ENCODE measurements around the gene CBLC.
"Not testable (repeated sequence)": the region's sequence is repeated elsewhere in the genome, so short reads cannot be mapped to it uniquely, and the experiment has no call there.

The CBLC gene

GRCh38 chr19:44765033-44765948 is 12.4 kb upstream of the CBLC start:
- DNase-seq (ENCODE audit: low read depth): no peak

DNA sequence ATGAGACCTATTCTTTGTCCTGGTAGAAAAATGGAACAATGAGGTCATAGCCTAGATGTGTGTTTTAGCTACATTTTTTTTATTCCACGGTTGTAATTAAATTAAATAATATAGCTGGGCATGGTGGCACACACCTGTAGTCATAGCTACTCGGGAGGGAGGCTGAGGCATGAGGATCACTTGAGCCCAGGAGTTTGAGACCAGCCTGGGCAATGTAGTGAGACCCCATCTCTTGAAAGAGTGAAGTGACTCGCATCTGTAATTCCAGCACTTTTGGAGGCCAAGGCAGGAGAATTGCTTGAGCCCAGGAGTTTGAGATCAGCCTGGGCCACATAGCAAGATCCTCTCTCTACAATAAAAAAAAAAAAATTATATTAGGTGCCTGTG is 11.7 kb upstream of the CBLC start:
- no peak for DNase-seq (ENCODE audit: low read depth)

DNA sequence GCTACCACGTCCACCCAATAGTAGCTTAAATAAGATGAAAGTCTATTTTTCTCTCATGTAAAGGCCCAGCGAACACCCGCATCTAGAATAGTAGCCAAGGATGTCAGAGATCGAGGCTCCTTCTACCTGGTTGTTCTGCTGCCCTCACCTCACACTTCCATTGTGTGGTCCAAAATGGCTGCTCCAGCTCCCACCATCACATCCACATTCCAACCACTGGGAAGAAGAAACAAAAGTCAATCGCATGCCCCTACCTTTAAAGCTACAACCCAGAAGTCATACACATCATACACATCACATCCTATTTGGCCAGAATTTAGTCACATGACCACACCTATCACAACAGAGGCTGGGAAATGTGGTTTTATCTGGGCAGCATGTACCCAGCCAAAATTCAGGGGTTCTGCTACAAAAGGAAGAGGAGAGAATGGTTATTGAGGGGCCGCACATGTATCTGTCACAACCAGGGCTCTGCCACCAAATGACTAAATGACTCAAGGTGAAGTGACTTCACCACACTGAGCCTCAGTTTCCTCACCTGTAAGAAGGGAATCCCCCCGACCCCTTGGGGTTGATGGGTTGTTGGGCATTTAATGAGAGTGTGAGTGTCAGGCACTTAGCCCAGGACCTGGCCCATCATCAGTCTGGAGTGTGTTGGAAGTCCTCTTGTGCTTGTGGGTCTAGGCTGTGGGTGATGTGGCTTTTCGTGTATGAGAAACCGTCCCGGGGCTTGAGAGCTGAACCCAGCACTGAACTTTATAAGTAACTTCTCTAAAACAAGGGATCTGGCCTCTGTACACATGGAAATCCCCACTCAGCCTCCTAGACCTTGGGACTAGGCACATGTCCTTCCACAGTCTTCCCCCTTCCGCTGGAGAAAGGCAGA is 10.2 kb upstream of the CBLC start:
- DNase-seq (ENCODE audit: low read depth): no peak

- DNase-seq (ENCODE audit: low read depth): peak; percentile 90
These were observed 7.0 kb upstream of the CBLC start for GRCh38 chr19:44770550-44771257.

DNA sequence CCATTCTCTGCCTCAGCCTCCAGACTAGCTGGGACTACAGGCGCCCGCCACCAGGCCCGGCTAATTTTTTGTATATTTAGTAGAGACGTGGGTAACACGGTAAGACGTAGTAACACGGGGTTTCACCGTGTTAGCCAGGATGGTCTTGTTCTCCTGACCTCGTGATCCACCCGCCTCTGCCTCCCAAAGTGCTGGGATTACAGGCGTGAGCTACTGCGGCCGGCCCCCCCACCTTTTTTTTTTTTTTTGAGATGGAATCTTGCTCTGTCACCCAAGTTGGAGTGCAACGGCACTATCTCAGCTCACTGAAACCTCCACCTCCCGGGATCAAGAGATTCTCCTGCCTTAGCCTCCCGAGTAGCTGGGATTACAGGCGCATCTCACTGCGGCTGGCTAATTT is 5.5 kb upstream of the CBLC start:
- DNase-seq (ENCODE audit: low read depth): not testable (repeated sequence)

GRCh38 chr19:44772959-44773358 is 4.7 kb upstream of the CBLC start:
- DNase-seq (ENCODE audit: low read depth): no peak

DNA sequence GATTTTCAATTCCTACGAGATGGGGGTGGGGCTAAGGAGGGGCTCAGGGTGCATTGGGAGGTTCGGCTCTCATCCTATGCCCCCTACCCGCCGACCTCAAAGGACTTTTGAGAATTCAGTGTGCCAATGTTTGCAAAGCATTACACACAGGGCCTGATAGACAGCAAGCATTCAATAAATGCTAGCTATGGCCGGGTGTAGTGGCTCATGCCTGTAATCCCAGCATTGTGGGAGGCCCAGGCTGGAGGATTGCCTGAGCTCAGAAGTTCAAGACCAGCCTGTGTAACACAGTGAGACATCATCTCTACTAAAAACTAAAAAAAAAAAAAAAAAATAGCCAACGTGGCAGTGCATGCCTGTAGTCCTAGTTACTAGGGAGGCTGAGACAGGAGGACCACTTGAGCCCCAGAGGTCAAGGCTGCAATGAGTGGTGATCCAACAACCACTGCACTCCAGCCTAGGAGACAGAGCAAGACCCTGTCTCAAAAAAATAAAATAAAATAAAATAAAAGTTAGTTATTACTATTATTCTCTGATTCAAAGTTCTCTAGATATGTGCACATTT is 1.9 kb upstream of the CBLC start:
- DNase-seq (ENCODE audit: low read depth): no peak

DNA sequence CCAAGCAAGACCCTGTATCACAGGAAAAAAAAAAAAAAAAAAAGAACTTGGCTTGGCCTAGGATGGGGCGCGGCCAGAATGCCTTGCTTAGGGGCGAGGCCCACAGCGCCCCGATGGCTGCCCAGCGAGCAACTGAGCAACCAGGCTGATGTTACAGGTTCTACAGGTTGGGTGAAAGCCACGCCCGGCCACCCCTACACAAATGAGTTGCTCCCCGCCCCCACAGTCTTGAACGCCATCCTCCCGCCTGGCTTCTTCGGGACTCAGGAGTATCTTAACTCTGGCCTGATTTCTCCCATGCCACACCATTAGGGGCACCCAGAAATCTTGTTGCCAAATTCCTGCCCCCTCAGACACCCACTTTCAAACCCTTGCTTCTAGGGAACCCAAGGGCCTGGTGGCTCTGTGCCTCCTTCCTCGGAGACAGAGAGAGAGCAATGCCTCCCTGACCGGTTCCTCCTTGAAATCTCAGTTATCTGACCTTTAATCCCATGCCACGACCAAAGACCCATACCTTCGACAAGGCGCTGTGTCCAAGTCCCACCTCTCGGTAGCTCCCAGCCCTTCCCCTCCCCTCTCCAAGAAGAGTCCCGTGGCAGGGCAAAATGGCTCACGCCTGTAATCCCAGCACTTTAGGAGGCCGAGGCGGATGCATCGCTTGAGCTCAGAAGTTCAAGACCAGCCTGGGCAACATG is 1.1 kb upstream of the CBLC start:
- DNase-seq (ENCODE audit: low read depth): no peak

- DNase-seq (ENCODE audit: low read depth): no peak
These were observed 1.5 kb downstream of the CBLC start for GRCh38 chr19:44779150-44779549.

GRCh38 chr19:44781694-44782093 is 4.0 kb downstream of the CBLC start:
- DNase-seq (ENCODE audit: low read depth): not testable (repeated sequence)

- no peak for DNase-seq (ENCODE audit: low read depth)
These were observed 5.0 kb downstream of the CBLC start for GRCh38 chr19:44782729-44783128.

DNA sequence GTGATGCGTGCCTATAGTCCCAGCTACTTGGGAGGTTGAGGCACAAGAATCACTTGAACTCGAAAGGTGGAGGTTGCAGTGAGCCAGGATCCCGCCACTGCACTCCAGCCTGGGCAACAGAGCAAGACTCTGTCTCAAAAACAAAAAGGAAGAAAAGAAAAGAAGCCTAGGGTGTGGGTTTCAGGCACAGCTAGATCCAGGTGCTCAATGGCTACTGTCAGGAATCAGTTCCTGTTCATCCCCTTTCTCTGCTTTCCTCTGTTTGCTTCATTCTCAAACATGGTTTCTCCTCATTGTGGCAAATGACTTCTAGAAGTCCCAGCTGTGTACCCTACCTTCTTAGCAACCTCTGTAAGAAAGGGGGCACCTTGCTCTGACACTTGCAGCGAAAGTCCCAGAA is 5.9 kb downstream of the CBLC start:
- no peak for DNase-seq (ENCODE audit: low read depth)

DNA sequence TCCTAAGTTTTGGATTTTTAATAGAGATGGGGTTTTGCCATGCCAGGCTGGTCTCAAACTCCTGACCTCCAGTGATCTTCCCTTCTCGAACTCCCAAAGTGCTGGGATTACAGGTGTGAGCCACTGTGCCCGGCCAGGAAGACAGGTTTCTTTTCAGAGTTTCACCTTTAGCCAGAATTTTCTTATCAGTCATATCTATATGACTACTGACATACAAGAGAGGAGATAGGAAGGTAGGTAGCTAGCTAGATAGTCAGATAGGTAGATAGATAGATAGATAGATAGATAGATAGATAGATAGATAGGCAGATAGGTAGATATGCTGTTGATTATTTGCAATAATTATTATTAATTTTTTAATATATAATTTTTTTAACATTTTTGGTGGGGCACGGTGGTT is 7.6 kb downstream of the CBLC start:
- no peak for DNase-seq (ENCODE audit: low read depth)

DNA sequence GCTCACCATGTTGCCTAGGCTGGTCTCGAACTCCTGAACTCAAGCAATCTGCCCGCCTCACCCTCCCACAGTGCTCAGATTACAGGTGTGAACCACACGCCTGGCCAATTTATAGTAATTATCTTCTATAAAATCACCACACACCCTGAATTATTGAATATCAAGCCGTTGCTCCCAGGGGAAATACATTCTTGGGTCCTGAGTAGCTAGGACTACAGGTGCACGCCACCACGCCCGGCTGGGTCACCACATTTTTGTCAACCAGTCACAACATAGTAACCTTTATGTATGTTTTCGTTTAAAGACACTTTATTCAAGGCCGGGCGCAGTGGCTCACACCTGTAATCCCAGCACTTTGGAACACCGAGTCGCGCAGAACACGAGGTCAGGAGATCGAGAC is 8.3 kb downstream of the CBLC start:
- no peak for DNase-seq (ENCODE audit: low read depth)

GRCh38 chr19:44788971-44789370 is 11.3 kb downstream of the CBLC start:
- DNase-seq (ENCODE audit: low read depth): no peak

DNA sequence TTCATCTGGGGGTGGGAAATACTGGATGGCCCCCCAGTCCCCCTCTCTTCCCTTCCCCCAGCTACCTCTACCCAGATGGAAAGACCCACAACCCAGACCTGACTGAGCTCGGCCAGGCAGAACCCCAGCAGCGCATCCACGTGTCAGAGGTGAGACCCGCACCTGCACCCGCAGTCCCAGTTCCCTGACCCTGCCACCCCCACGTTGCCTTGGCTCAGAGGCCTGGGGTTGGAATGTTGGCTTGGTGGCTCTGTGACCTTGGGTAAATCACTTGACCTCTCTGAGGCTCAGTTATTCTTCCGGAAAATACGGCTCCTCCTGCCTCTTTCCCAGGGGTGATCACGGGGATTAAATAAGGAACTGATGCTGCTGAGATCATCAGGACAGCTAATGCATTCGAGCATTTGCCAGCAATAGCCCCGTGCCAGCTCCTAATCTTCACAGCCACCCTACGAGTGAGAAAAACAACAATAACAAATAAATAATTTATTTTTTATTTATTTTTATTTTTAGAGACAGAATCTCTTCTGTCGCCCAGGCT is 12.3 kb downstream of the CBLC start:
- DNase-seq (ENCODE audit: low read depth): no peak

DNA sequence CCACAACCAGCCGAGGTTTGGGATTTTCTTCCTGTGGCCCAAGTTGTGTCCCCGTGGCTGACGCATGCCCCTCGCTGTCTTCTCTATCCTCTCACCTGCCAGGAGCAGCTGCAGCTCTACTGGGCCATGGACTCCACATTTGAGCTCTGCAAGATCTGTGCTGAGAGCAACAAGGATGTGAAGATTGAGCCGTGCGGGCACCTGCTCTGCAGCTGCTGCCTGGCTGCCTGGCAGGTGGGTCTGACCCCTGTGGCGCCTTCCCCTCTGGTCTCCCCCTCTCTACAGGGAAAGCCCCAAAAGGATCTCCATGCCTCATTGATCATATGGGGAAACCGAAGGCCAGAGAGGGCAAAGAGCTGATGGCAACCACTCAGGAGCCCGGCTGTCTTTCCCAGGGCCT is 14.6 kb downstream of the CBLC start:
- no peak for DNase-seq (ENCODE audit: low read depth)

- no peak for DNase-seq (ENCODE audit: low read depth)
These were observed 16.9 kb downstream of the CBLC start for GRCh38 chr19:44794610-44795009.

GRCh38 chr19:44795398-44795987 is 17.8 kb downstream of the CBLC start:
- DNase-seq (ENCODE audit: low read depth): no peak

DNA sequence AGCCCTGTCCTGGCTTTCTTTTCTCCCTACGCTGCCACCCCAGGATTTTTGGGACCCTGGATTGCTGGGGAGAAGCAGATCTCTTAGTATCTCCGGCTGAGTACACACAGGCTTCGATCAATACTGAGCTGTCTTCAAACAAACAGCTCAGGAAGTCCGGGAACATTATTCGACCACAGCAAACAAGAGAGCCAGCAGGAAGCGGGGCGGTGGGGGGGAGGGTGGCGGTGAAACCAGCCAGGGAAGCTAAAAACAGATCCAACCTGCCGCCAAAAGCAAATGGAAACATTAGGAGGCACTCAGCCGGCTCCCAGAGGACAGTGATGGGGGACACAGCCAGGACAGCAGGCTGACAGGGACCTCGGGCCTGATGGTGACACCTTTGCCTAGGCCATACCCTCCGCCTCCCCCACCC is 19.0 kb downstream of the CBLC start:
- DNase-seq (ENCODE audit: low read depth): no peak
